ENCODE results near the gene NSUN2. TPM values are rescaled to one million over a fixed set of nuclear protein-coding genes. Genes with fewer than 3 reads are reported as not detected.
"Not testable (repeated sequence)": the region's sequence is repeated elsewhere in the genome, so short reads cannot be mapped to it uniquely, and the experiment has no call there.

The NSUN2 gene
- total RNA-seq = 43.0 TPM

DNA sequence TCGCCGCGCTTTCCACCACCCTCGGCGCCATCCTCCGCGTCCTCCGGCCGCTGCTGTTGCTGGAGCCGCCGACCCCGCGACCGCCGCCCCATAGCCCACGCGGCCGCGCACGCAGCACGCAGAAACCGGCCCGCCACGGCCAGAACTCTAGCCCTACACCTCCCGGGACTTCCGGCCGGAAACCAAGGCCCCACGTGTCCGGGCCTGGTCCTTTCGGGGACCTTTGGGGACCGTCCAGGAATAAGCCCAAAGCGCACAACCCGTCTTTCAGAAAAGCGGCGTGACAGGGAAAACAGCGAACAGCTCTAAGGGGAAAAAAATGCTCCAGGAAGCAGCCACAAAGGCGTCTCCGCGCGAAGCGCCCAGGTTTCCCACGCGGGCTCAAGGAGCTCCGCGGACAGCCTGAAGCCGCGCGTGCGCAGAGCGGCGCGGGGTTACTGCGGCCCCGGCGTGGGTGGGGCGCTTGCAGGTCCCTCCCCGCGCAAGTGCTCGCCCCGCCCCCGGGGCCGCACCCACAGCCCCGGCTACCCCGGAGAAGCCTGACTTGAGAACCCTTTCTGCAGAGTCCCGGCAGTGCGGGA is at the start of gene NSUN2, which contains the start of gene SRD5A1:
TSS of gene NSUN2 (minus strand) at position 157 of the 581 bp plus-strand sequence. CDS start at position 92, 65 bp downstream.
TSS of gene SRD5A1 (plus strand) at position 553 of the 581 bp plus-strand sequence. CDS start 137 bp downstream, outside the sequence.
- peak; percentile 87 for ATAC-seq

GRCh38 chr5:6682239-6682638 is 49.4 kb upstream of the NSUN2 start:
- ATAC-seq = no peak

DNA sequence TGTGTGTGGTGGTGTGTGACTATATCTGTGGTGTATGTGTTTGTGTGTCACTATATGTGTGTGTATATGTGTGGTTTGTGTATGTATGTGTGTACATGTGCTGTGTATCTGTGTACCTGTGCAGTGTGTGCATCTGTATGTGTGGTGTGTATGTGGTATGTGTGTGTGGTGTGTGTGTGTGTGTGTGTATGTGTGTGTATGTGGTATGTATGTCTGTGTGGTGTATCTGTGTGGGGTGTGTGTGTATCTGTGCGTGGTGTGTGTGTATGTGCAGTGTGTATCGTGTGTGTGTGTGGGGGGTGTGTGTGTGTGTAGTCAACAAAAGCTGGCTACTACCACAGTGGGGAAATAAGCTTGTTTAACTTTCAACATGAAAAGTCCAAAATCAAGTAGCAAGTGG is 48.8 kb upstream of the NSUN2 start:
- no peak for ATAC-seq

GRCh38 chr5:6680922-6681321 is 48.1 kb upstream of the NSUN2 start:
- ATAC-seq = no peak

DNA sequence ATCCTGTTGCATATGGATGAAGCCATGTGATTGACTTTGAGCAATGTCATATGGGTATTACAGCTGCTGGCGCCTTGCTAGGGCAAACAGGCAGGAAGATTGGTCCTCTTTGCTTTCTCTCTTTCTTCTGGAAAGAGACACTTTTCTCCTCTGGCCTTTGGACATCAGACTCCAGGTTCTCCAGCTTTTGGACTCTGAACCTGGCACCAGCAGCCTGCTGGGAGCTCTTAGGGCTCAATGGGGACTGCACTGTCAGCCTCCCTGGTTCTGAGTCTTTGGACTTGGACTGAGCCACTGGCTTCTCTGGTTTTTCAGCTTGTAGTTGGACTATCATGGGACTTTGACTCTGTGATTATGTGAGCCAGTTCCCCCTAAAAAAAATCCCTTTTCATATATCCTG is 45.5 kb upstream of the NSUN2 start:
- ATAC-seq = no peak

DNA sequence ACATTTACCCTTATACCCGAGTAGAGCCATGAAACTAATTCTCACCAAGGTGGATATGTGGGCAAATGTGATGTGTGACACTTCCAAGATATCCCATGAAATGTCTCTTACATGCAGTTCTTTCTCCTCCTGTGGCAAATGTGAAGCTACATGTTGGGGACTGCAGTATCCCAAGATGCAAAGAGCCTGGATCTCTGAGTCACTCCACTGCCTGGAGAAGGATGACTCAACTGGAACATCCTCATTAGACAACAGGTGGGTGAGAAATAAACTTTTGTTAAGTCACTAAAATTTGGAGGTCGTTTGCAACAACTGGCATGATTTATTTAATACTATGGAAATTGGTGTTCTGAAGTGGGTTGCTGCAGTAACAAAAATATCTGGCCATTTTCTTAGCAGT is 43.9 kb upstream of the NSUN2 start:
- peak; percentile 44 for ATAC-seq

- ATAC-seq = peak; percentile 49
Measured at GRCh38 chr5:6675784-6676491, 43.1 kb upstream of the NSUN2 start.

DNA sequence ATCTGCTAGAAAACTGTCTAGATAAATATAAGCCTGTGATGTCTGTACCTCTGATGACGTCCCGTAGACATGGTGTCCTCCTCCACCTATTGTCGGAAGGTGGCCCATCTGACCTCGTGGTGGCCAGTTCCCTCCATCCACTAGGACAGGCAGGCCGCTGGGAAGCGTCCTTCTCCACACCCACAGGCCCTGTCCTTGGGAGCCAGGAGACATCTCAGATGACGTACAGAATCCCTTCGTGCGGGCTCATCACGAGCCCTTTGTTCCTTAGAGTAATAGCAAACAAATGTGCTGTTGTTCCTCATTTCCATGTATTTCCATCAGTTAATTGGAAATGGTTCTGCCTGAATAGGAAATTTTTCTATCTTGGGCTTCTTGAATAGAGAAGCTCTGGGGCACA is 42.0 kb upstream of the NSUN2 start:
- ATAC-seq = no peak

GRCh38 chr5:6674421-6674820 is 41.6 kb upstream of the NSUN2 start:
- ATAC-seq = no peak

- no peak for ATAC-seq
Measured at GRCh38 chr5:6673963-6674362, 41.1 kb upstream of the NSUN2 start.

GRCh38 chr5:6673031-6673430 is 40.2 kb upstream of the NSUN2 start:
- ATAC-seq = no peak

- ATAC-seq = not testable (repeated sequence)
Measured at GRCh38 chr5:6668717-6669116, 35.9 kb upstream of the NSUN2 start.

GRCh38 chr5:6667648-6668047 is 34.8 kb upstream of the NSUN2 start:
- ATAC-seq = no peak

DNA sequence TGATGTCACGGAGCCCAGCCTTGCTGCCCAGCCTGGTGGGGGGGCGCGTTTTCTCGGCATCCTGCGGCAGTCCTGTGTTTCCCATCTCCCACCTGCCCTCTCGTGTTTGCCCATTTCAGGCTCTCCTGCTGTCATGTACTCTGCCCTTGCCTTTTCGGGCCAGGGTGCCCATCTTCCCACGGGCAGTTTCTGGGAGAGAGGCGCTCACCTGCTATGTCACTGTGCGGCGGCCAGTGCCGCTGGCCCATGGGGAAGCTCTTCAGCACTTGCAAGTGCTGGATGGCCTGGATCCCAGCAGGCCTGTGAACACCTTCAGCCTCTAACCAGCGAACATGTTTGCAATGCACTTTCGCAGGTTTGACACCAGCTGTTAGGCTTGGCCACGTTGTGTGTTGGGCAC is 33.9 kb upstream of the NSUN2 start:
- no peak for ATAC-seq

DNA sequence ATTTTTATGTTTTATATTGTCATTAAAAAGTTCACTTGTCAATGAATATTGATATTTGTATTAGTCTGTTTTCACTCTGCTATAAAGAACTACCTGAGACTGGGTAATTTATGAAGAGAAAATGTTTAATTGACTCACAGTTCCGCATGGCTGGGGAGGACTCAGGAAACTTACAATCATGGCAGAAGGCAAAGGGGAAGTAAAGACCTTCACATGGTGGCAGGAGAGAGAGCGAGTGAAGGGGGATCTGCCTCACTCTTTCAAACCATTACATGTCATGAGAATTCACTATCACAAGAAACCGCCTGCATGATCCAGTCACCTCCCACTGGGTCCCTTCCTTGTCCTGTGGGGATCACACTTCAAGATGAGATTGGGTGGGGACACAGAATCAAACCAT is 27.8 kb upstream of the NSUN2 start:
- ATAC-seq = no peak

- ATAC-seq = peak; percentile 39
Measured at GRCh38 chr5:6659941-6660684, 27.3 kb upstream of the NSUN2 start.

- no peak for ATAC-seq
Measured at GRCh38 chr5:6656680-6657079, 23.8 kb upstream of the NSUN2 start.

DNA sequence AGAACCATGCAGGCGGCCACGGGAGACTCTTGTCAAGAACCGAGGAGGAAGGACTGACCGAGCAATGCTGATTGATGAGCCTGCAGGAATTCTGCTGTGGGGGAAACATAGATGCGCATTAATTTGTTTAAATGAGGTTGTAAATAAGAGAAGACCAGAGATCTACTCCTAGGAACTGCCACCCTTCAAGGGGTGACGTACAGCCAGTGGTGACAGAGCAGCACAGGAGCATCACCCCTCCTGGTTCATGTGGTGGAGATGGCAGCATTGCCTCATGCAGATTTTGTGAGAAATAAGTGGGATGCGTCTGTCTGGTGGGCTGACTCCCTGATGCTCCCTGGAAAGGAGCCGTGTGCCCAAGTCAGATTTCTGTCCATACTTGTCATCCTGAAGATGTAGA is 22.6 kb upstream of the NSUN2 start:
- ATAC-seq = no peak

DNA sequence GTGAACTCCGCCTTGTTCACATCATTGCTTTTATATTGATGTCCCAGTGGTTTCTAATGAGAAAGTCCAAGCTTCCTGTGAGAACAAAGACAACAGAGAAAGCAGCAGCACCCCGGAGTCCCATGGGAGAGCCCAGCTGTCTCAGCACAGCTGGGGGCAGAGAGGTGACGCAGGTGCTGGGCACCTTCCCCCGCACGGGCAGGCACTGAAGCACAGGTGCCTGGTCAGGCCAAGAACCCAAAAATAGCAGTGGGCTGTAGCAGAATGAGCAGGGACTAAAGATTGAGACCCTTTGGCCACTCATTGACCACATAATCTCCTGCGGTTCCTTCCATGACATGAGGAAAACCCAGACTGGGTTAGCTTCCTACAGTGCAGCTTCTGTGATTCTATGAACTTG is 19.2 kb upstream of the NSUN2 start:
- no peak for ATAC-seq

- no peak for ATAC-seq
Measured at GRCh38 chr5:6649681-6650080, 16.8 kb upstream of the NSUN2 start.

GRCh38 chr5:6649186-6649585 is 16.3 kb upstream of the NSUN2 start:
- no peak for ATAC-seq

DNA sequence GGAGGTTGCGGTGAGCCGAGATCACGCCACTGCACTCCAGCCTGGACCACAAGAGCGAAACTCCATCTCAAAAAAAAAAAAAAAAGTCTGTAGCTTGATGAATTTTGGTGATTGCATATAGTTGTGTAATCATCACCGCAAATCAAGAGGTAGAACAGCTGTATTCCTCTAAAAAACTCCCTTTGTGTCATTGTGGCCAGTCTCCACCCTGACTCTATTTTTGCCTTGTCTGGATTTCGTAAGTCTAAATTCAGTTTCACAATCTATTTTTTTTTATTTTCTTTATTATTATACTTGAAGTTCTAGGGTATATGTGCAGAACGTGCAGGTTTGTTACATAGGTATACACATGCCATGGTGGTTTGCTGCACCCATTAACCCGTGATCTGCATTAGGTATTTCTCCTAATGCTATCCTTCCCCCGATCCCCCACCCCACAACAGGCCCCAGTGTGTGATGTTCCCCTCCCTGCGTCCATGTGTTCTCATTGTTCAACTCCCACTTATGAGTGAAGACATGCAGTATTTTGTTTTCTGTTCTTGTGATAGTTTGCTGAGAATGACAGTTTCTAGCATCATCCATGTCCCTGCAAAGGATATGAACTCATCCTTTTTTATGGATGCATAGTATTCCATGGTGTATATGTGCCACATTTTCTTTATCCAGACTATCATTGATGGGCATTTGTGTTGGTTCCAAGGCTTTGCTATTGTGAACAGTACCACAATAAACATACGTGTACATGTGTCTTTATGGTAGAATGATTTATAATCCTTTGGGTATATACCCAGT is 12.9 kb upstream of the NSUN2 start:
- not testable (repeated sequence) for ATAC-seq

DNA sequence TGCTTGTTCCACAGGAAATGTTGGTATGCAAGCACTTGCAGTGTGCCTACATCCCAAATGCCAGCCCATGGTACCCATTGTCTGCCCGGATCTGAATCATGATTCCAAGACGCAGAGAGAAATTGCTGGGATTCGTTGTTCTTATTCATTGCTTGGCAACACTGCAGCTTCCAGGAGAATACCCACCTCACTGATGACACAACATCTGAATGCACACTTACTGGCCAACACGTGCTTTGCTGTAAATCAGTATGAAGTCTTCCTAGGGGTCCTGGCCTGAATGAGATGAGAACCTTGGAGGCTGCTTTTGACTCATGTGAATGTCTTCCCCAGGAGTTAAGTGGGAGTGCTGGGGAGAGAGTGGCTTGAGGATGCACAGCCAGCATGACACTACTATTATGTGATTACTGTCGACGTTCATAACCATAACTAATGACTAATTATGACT is 12.0 kb upstream of the NSUN2 start:
- ATAC-seq = no peak

Measured in esophagus mucosa (tissue), 1 donor.